Smooth muscle cell (in vitro differentiated cells): Measurements from ENCODE around the gene A2M. TPM values are rescaled to one million over a fixed set of nuclear protein-coding genes. Genes with fewer than 3 reads are reported as not detected.

ENCODE experiments used
- DNase-seq: peaks from one replicate; lab custom pipeline; 2025; ENCODE audit not compliant: unreplicated experiment; lab: John Stamatoyannopoulos, UW
- H2AFZ ChIP-seq: fragments of 200-600 bp; sonication (generic); 2 replicates; pipeline ENCODE4 v1.6.0; 2016; ENCODE audit warnings: antibody characterized with exemption, low read depth, mild to moderate bottlenecking
- H3F3A ChIP-seq: fragments of 200-600 bp; sonication (generic); 2 replicates; pipeline ENCODE4 v1.6.0; 2017; ENCODE audit warnings: antibody characterized with exemption, low read depth
- H3K27ac ChIP-seq: fragments of 200-600 bp; sonication (generic); 2 replicates; pipeline ENCODE4 v1.5.1; 2016; ENCODE audit warnings: low read depth, mild to moderate bottlenecking
- H3K27me3 ChIP-seq: fragments of 200-600 bp; sonication (generic); 2 replicates; pipeline ENCODE4 v1.6.1; 2016; ENCODE audit warnings: low read depth, mild to moderate bottlenecking
- H3K36me3 ChIP-seq: fragments of 200-600 bp; sonication (generic); 2 replicates; pipeline ENCODE4 v1.5.1; 2016; ENCODE audit warnings: low read depth
- H3K4me1 ChIP-seq: fragments of 200-600 bp; sonication (generic); 2 replicates; pipeline ENCODE4 v1.5.1; 2016; ENCODE audit warnings: low read depth
- H3K4me2 ChIP-seq: fragments of 200-600 bp; sonication (generic); 2 replicates; pipeline ENCODE4 v1.6.0; 2016; ENCODE audit warnings: mild to moderate bottlenecking
- H3K4me3 ChIP-seq: fragments of 200-600 bp; sonication (generic); 2 replicates; pipeline ENCODE4 v1.5.1; 2016; ENCODE audit warnings: mild to moderate bottlenecking
- H3K79me2 ChIP-seq: fragments of 200-600 bp; sonication (generic); 2 replicates; pipeline ENCODE4 v1.6.0; 2016; ENCODE audit warnings: low read depth, mild to moderate bottlenecking
- H3K9ac ChIP-seq: fragments of 200-600 bp; sonication (generic); 2 replicates; pipeline ENCODE4 v1.6.0; 2016; ENCODE audit warnings: low read depth
- H3K9me3 ChIP-seq: fragments of 200-600 bp; sonication (generic); replicated peaks from 2 replicates; pipeline ENCODE4 v1.5.1; 2016; ENCODE audit warnings: low read depth
- H4K20me1 ChIP-seq: fragments of 200-600 bp; sonication (generic); 2 replicates; pipeline ENCODE4 v1.6.0; 2016; ENCODE audit warnings: low read depth
- CTCF ChIP-seq: fragments of 200-600 bp; sonication (generic); IDR thresholded peaks from 2 replicates; pipeline ENCODE4 v1.5.1; 2017; ENCODE audit warnings: borderline replicate concordance, mild to moderate bottlenecking, antibody characterized with exemption; ENCODE audit not compliant: insufficient read depth, poor library complexity, severe bottlenecking
- WGBS: methylation state at CpG from one replicate; pipeline ENCODE4 v1.1.7; 2016; ENCODE audit warnings: low lambda C conversion rate; 5-methylcytosine and 5-hydroxymethylcytosine counted together
- polyA plus RNA-seq: library from polyadenylated mRNA; unstranded; fragments of >200 nt; fragmentation: Nextera tagmentation; extraction: Ambion mirVana; gene quantifications from 2 replicates; pipeline ENCODE4 v1.2.1, GENCODE V29; 2016
- total RNA-seq: library from RNA; depleted of rRNA; stranded (reverse); fragments of >200 nt; gene quantifications from 2 replicates; pipeline ENCODE4 v1.2.3, GENCODE V29; 2014

The A2M gene
- total and polyA plus RNA-seq, 2 experiments from 2014 or later = 72.8 to 108 TPM

- no peaks in the 10 kb centered on the region for H3K4me1 ChIP-seq
- no peak overlapping the region for H3K4me3 ChIP-seq
- H3K4me2 ChIP-seq = no peak overlapping the region
- no peaks in the 10 kb centered on the region for H3F3A ChIP-seq
- H3K27ac ChIP-seq = no peak overlapping the region
- WGBS = 69% methylated on average over 1 of the region's 1 CpG
- no peak for TF ChIP-seq CTCF
- no peaks in the 10 kb centered on the region for H3K27me3 ChIP-seq
- H3K9ac ChIP-seq = no peak overlapping the region
- H2AFZ ChIP-seq = no peak overlapping the region
- H3K36me3 ChIP-seq = no peaks in the 10 kb centered on the region
- H3K9me3 ChIP-seq = no peaks in the 10 kb centered on the region
- H4K20me1 ChIP-seq = no peaks in the 10 kb centered on the region
- DNase-seq = no peak
- H3K79me2 ChIP-seq = no peaks in the 10 kb centered on the region
Observed at GRCh38 chr12:9052610-9053009, 63.1 kb downstream of the A2M start.

- TF ChIP-seq CTCF = no peak
- no peak overlapping the region for H3K9ac ChIP-seq
- H2AFZ ChIP-seq = no peak overlapping the region
- no peaks in the 10 kb centered on the region for H3K79me2 ChIP-seq
- no peaks in the 10 kb centered on the region for H4K20me1 ChIP-seq
- no peaks in the 10 kb centered on the region for H3K4me1 ChIP-seq
- H3K9me3 ChIP-seq = no peaks in the 10 kb centered on the region
- no peak for DNase-seq
- H3K27me3 ChIP-seq = no peaks in the 10 kb centered on the region
- 82% methylated on average over 6 of the region's 6 CpGs for WGBS
- H3F3A ChIP-seq = no peaks in the 10 kb centered on the region
- no peak overlapping the region for H3K4me2 ChIP-seq
- H3K36me3 ChIP-seq = no peaks in the 10 kb centered on the region
- H3K27ac ChIP-seq = no peak overlapping the region
- H3K4me3 ChIP-seq = no peak overlapping the region
Observed at GRCh38 chr12:9051158-9051550, 64.6 kb downstream of the A2M start.

GRCh38 chr12:9050521-9051157 lies 65.1 kb downstream of the A2M start:
- H3K9ac ChIP-seq = no peak overlapping the region
- 87% methylated on average over 15 of the region's 15 CpGs for WGBS
- DNase-seq = no peak

More at GRCh38 chr12:9050521-9051157, 65.1 kb downstream of the A2M start:
- H2AFZ ChIP-seq = no peak overlapping the region
- no peaks in the 10 kb centered on the region for H3K36me3 ChIP-seq
- no peak overlapping the region for H3K4me3 ChIP-seq
- H3F3A ChIP-seq = no peaks in the 10 kb centered on the region
- H3K9me3 ChIP-seq = no peaks in the 10 kb centered on the region
- no peak overlapping the region for H3K4me2 ChIP-seq
- no peaks in the 10 kb centered on the region for H4K20me1 ChIP-seq
- no peaks in the 10 kb centered on the region for H3K4me1 ChIP-seq
- H3K27me3 ChIP-seq = no peaks in the 10 kb centered on the region
- TF ChIP-seq CTCF = no peak
- H3K79me2 ChIP-seq = no peaks in the 10 kb centered on the region
- H3K27ac ChIP-seq = no peak overlapping the region
